SH-SY5Y (cell line): ENCODE results near the gene ANXA3.

Experiments
- GATA2 ChIP-seq: IDR thresholded peaks from 2 replicates; pipeline ENCODE4 v1.6.1; 2011; ENCODE audit warnings: mild to moderate bottlenecking, low read depth, low read length
- GATA3 ChIP-seq: IDR thresholded peaks from 2 replicates; pipeline ENCODE4 v1.6.1; 2011; ENCODE audit warnings: low read depth, mild to moderate bottlenecking, low read length, moderate library complexity

DNA sequence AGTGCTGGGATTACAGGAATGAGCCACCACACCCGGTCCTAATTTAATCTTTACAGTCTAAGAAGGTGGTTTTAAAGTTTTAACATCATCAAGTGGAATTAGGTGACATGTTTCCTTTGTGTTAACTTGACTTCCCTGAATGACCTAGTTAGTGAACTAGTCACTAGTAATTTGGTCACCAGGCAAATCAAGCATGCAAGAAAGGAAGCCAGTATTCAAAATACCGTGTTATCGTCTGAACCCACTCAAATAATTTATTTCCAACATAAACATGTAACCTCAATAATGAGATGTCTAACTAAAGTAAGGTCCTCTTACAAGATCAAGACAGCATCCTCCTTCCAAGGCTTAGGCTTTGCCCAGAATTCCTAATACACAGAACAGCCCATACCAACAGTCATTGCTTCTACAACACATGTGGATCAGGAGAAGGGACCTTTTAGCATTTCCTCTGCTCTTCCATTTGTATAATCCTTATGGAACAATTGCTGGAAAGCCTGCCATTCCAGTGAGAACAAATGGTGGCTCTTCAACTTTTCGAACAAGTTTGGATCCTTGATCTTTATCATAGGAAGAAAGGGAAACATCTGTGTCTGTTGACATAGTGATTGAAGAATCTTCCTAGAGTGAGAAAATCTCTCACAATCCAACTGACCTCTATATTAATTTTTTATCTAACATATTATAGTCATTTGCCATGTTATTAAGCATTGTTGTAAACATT is 97.2 kb downstream of the ANXA3 start:
- TF ChIP-seq GATA2 (no peak), GATA3 (no peak)
